K562 (cell line): ENCODE data around the gene WASF2. TPM values are rescaled to one million over a fixed set of nuclear protein-coding genes. Genes with fewer than 3 reads are reported as not detected.
A peak's percentile ranks its signal among the peaks of the same experiment; 100 is the strongest.

Source experiments
- AFF1 ChIP-seq, 2 experiments: fragments of 450-650 bp; IDR thresholded peaks; 2 replicates each; pipeline ENCODE4 v1.6.1; 2018; ENCODE audit warnings: mild to moderate bottlenecking in 2 of 2, low read depth in 1 of 2; ENCODE audit not compliant: partially characterized antibody in 2 of 2
- BMI1 ChIP-seq: fragments of 150-350 bp; IDR thresholded peaks from 2 replicates; pipeline ENCODE4 v1.6.1; 2014; ENCODE audit warnings: low read length
- GTF2E2 ChIP-seq: fragments of 200-800 bp; sonication (Bioruptor generic); IDR thresholded peaks from 2 replicates; pipeline ENCODE4 v1.6.1; 2016; ENCODE audit warnings: missing genetic modification characterization, missing compliant biosample characterization
- PCBP1 ChIP-seq: fragments of 200-400 bp; formaldehyde crosslinking; IDR thresholded peaks from 2 replicates; pipeline ENCODE4 v1.6.1; 2018; ENCODE audit warnings: mild to moderate bottlenecking, low read depth, low read length; ENCODE audit not compliant: poor library complexity, severe bottlenecking
- PPARD ChIP-seq: fragments of 250-450 bp; sonication (Bioruptor Pico); IDR thresholded peaks from 2 replicates; pipeline ENCODE4 v1.8.0; 2022; ENCODE audit warnings: inconsistent platforms, mild to moderate bottlenecking, moderate library complexity
- PRMT5 ChIP-seq: sonication (generic); formaldehyde crosslinking; IDR thresholded peaks from 2 replicates; pipeline ENCODE4 v1.5.0; 2020; ENCODE audit warnings: missing genetic modification reagents
- SMAD3 ChIP-seq: fragments of 450-650 bp; formaldehyde crosslinking; conservative IDR thresholded peaks from 2 replicates; pipeline ENCODE4 v1.4.0; 2020; ENCODE audit warnings: mild to moderate bottlenecking
- ZFP36 ChIP-seq: fragments of 150-350 bp; IDR thresholded peaks from 2 replicates; pipeline ENCODE4 v1.6.1; 2018; ENCODE audit warnings: low read length, low read depth; ENCODE audit not compliant: partially characterized antibody
- ZNF140 ChIP-seq: fragments of 250-450 bp; sonication (Bioruptor Pico); IDR thresholded peaks from 2 replicates; pipeline ENCODE4 v1.8.0; 2021; ENCODE audit warnings: moderate library complexity, mild to moderate bottlenecking, inconsistent platforms
- ZNF175 ChIP-seq: fragments of 200-800 bp; sonication (Bioruptor generic); IDR thresholded peaks from 2 replicates; pipeline ENCODE4 v1.6.1; 2016; ENCODE audit warnings: low read depth, mild to moderate bottlenecking, missing genetic modification characterization, missing compliant biosample characterization
- ZNF408 ChIP-seq: fragments of 250-450 bp; sonication (Bioruptor Pico); IDR thresholded peaks from 2 replicates; pipeline ENCODE4 v1.4.0; 2020; ENCODE audit warnings: low read depth, mild to moderate bottlenecking, moderate library complexity
- ZZZ3 ChIP-seq: fragments of 450-650 bp; IDR thresholded peaks from 2 replicates; pipeline ENCODE4 v1.6.1; 2016; ENCODE audit warnings: antibody characterized with exemption, mild to moderate bottlenecking, moderate library complexity
- polyA plus RNA-seq, 8 experiments: library from polyadenylated mRNA; depleted of rRNA in 4 of 8; stranded (reverse) in 5 of 8; unstranded in 3 of 8; fragments of >200 nt; fragmentation: Nextera tagmentation in 2 of 8; fragmentation: Illumina TruSeq in 1 of 8; extraction: Ambion mirVana in 2 of 8; extraction: Trizol in 1 of 8; gene quantifications; 2 replicates each; pipeline versions ENCODE4 v1.2.1 to v1.2.3, GENCODE V29; 2011 to 2014; ENCODE audit warnings: inconsistent platforms in 1 of 8, missing spikeins in 1 of 8
- total RNA-seq, 7 experiments: library from RNA; depleted of rRNA in 6 of 7; stranded (reverse); fragments of >200 nt in 6 of 7; fragmentation: Illumina TruSeq in 2 of 7; extraction: Trizol in 2 of 7; gene quantifications; 2 replicates each; pipeline versions ENCODE4 v1.2.1 to v1.2.3, GENCODE V29; 2011 to 2021; ENCODE audit warnings: low replicate concordance in 1 of 7
- TF ChIP-seq, protein P1 (sequence below): sonication (generic); formaldehyde crosslinking; IDR thresholded peaks from 2 replicates; pipeline ENCODE4 v1.8.1; 2023; ENCODE audit warnings: mild to moderate bottlenecking, missing genetic modification reagents
- TF ChIP-seq, protein P2 (sequence below): fragments of 450-650 bp; IDR thresholded peaks from 2 replicates; pipeline ENCODE4 v1.6.1; 2014; ENCODE audit warnings: low read depth, mild to moderate bottlenecking, moderate library complexity, borderline replicate concordance
- TF ChIP-seq, protein P3 (sequence below): fragments of 450-650 bp; IDR thresholded peaks from 2 replicates; pipeline ENCODE4 v1.6.1; 2018; ENCODE audit not compliant: partially characterized antibody

WASF2 gene
- total and polyA plus RNA-seq, 9 of the 15 experiments (the other 6 are each of a cell fraction or from before 2014, with no cell fraction given) = 8.2 to 163 (median 31.2) TPM

DNA sequence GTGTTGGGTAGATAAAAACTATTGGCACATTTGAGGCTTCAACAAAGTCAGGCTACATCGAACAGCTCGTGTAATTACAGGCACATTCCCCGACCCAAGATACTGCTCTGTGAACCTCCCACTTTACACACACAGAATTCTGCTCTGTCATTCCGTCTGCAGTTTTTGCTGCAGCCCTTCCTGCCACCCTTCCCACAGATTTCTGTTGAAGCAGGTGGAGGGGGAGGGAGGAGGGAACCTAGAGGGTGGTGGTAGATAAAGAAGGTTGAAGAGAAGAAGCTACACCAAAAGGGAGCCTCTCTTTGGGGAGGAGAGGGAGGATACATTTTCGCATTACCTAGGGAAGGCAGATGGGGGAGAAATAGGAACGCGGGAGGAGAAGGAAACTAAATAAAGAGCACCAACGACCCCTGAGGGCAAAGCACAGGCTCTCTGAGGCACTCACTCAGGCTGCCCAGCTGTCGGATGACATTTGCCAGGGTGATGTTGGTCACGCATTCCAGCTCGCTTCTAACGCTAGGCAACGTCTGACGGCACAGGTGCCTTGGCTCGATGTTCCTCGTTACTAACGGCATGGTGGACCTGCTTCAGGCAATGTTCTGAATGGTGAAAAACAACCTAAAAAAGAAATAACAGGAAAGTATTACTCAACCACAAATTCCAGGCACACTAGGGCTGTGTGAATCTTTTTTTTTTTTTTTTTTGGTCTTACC lies 61.5 kb downstream of the WASF2 start (continued):
- TF ChIP-seq, protein P1, sequence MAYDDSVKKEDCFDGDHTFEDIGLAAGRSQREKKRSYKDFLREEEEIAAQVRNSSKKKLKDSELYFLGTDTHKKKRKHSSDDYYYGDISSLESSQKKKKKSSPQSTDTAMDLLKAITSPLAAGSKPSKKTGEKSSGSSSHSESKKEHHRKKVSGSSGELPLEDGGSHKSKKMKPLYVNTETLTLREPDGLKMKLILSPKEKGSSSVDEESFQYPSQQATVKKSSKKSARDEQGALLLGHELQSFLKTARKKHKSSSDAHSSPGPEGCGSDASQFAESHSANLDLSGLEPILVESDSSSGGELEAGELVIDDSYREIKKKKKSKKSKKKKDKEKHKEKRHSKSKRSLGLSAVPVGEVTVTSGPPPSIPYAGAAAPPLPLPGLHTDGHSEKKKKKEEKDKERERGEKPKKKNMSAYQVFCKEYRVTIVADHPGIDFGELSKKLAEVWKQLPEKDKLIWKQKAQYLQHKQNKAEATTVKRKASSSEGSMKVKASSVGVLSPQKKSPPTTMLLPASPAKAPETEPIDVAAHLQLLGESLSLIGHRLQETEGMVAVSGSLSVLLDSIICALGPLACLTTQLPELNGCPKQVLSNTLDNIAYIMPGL = 0 out of 2 replicates have a peak, but pooled peaks have one; percentile 24
- TF ChIP-seq AFF1 (IDR thresholded peaks at IDR 0.05; ENCODE audit: low read depth in 1 of 2, partially characterized antibody in 2 of 2) = peak in 1 of 2 experiments; percentile 69
- TF ChIP-seq SMAD3 (CRISPR knock-in tag) = no peak
- TF ChIP-seq PCBP1 = no peak
- TF ChIP-seq BMI1 = no peak
- TF ChIP-seq GTF2E2 (tag) = no peak
- TF ChIP-seq, protein P2, sequence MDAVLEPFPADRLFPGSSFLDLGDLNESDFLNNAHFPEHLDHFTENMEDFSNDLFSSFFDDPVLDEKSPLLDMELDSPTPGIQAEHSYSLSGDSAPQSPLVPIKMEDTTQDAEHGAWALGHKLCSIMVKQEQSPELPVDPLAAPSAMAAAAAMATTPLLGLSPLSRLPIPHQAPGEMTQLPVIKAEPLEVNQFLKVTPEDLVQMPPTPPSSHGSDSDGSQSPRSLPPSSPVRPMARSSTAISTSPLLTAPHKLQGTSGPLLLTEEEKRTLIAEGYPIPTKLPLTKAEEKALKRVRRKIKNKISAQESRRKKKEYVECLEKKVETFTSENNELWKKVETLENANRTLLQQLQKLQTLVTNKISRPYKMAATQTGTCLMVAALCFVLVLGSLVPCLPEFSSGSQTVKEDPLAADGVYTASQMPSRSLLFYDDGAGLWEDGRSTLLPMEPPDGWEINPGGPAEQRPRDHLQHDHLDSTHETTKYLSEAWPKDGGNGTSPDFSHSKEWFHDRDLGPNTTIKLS = no peak
- peak; percentile 4 for TF ChIP-seq ZFP36
- 0 out of 2 replicates have a peak, but pooled peaks have one; percentile 30 for TF ChIP-seq ZNF175 (CRISPR knock-in tag)
- TF ChIP-seq ZNF408 (CRISPR knock-in tag) = no peak
- TF ChIP-seq ZNF140 (CRISPR knock-in tag) = no peak
- no peak for TF ChIP-seq PRMT5 (CRISPR knock-in tag)
- TF ChIP-seq, protein P3, sequence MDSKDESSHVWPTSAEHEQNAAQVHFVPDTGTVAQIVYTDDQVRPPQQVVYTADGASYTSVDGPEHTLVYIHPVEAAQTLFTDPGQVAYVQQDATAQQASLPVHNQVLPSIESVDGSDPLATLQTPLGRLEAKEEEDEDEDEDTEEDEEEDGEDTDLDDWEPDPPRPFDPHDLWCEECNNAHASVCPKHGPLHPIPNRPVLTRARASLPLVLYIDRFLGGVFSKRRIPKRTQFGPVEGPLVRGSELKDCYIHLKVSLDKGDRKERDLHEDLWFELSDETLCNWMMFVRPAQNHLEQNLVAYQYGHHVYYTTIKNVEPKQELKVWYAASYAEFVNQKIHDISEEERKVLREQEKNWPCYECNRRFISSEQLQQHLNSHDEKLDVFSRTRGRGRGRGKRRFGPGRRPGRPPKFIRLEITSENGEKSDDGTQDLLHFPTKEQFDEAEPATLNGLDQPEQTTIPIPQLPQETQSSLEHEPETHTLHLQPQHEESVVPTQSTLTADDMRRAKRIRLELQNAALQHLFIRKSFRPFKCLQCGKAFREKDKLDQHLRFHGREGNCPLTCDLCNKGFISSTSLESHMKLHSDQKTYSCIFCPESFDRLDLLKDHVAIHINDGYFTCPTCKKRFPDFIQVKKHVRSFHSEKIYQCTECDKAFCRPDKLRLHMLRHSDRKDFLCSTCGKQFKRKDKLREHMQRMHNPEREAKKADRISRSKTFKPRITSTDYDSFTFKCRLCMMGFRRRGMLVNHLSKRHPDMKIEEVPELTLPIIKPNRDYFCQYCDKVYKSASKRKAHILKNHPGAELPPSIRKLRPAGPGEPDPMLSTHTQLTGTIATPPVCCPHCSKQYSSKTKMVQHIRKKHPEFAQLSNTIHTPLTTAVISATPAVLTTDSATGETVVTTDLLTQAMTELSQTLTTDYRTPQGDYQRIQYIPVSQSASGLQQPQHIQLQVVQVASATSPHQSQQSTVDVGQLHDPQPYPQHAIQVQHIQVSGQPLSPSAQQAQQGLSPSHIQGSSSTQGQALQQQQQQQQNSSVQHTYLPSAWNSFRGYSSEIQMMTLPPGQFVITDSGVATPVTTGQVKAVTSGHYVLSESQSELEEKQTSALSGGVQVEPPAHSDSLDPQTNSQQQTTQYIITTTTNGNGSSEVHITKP = peak; percentile 58
- no peak for TF ChIP-seq ZZZ3
- no peak for TF ChIP-seq PPARD
